Uterus (tissue), 2 donors: ENCODE data around the gene MTNR1A.

Experiments used
- POLR2A ChIP-seq, 2 donors: fragments of 450-650 bp; IDR thresholded peaks; one replicate each; pipeline ENCODE4 v1.6.1; 2016; ENCODE audit warnings: antibody characterized with exemption in 2 of 2, mild to moderate bottlenecking in 1 of 2, moderate library complexity in 1 of 2
- TF ChIP-seq, protein P1 (sequence below), 4 experiments: fragments of 200-600 bp in 2 of 4; fragments of 450-650 bp in 2 of 4; sonication (generic) in 2 of 4; IDR thresholded peaks; one replicate each; pipeline ENCODE4 v1.5.1; 2016 to 2019; ENCODE audit warnings: antibody characterized with exemption in 4 of 4, mild to moderate bottlenecking in 2 of 4, moderate library complexity in 1 of 4

DNA sequence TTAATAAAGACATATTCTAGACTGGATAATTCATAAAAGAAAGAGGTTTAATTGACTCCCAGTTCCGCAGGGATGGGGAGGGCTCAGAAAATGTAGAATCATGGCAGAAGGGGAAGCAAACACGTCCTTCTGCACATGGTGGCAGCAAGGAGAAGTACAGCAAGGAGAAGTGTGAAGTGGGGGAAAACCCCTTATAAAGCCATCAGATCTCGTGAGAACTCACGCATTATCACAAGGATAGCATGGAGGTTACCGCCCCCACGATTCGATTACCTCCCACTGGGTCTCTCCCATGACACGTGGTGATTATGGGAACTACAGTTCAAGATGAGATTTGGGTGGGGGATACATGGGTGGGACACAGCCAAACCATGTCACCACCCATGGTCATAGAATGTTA, 58.3 kb downstream of the MTNR1A start:
- TF ChIP-seq, protein P1, sequence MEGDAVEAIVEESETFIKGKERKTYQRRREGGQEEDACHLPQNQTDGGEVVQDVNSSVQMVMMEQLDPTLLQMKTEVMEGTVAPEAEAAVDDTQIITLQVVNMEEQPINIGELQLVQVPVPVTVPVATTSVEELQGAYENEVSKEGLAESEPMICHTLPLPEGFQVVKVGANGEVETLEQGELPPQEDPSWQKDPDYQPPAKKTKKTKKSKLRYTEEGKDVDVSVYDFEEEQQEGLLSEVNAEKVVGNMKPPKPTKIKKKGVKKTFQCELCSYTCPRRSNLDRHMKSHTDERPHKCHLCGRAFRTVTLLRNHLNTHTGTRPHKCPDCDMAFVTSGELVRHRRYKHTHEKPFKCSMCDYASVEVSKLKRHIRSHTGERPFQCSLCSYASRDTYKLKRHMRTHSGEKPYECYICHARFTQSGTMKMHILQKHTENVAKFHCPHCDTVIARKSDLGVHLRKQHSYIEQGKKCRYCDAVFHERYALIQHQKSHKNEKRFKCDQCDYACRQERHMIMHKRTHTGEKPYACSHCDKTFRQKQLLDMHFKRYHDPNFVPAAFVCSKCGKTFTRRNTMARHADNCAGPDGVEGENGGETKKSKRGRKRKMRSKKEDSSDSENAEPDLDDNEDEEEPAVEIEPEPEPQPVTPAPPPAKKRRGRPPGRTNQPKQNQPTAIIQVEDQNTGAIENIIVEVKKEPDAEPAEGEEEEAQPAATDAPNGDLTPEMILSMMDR (IDR thresholded peaks at IDR 0.05), result no peak
- no peak for TF ChIP-seq POLR2A (IDR thresholded peaks at IDR 0.05)
